ENCODE data around the gene PRDM16. TPM values are rescaled to one million over a fixed set of nuclear protein-coding genes. Genes with fewer than 3 reads are reported as not detected.

PRDM16 gene
- total and polyA plus RNA-seq, 5 experiments from 2014 or later, result not detected

DNA sequence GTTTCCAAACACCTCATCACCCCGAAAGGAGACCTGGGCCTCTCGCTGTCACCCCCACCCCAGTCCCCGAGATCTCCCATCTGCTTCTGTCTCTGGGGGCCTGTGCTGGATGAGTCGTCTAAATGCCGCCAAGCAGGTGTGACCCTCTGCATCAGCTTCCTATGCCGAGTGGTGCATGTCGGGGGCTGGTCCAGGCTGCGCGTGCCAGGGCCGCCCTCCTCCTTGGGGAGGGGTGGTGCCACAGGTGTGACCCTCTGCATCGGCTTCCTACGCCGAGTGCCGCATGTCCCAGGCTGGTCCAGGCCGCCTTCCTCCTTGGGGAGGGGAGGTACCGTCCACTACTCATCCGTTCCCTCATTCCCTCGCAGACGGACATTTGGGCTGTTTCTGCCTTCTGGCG, 115.7 kb downstream of the PRDM16 start:
- Mint-ChIP-seq H3K27me3 (peaks cover 5 to 55% (median 32%) of the 10 kb centered on the region in 5 donors), H3K4me1 (peaks cover 0 to 9% (median 2%) of the 10 kb centered on the region in 4 donors)
- ATAC-seq, result no peak

DNA sequence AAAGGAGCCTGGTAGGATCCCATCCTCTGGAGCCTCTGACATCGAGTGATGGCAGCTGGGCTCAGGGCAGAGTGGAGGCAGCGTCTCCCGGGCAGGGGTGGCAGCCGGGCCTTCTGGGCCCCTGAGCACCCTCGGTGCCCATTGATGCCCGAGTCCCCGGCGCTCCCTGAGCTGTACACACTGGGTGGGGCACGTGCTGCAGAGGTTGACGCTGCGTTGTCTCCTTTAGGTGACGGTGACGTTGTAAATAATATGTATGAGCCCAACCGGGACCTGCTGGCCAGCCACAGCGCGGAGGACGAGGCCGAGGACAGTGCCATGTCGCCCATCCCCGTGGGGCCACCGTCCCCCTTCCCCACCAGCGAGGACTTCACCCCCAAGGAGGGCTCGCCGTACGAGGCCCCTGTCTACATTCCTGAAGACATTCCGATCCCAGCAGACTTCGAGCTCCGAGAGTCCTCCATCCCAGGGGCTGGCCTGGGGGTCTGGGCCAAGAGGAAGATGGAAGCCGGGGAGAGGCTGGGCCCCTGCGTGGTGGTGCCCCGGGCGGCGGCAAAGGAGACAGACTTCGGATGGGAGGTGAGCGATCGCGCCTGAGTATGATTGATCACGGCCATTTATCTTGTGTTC, 117.0 kb downstream of the PRDM16 start:
- Mint-ChIP-seq H3K4me3 (peak overlapping the region in 1 of 10 donors; percentile 38), H3K4me1 (peaks cover 0 to 9% (median 2%) of the 10 kb centered on the region in 4 donors), H3K9me3 (no peaks in the 10 kb centered on the region), H3K27me3 (peaks cover 5 to 58% (median 32%) of the 10 kb centered on the region in 5 donors), H3K36me3 (no peaks in the 10 kb centered on the region), H3K27ac (no peak overlapping the region)
- no peak for DNase-seq
- POLR2A ChIA-PET, result no interaction called here
- ATAC-seq, result no peak

More for the DNA sequence above, 115.7 kb downstream of the PRDM16 start:
- H3K36me3 Mint-ChIP-seq, result no peaks in the 10 kb centered on the region
- POLR2A ChIA-PET, result no interaction called here
- H3K9me3 Mint-ChIP-seq, result no peaks in the 10 kb centered on the region
- no peak overlapping the region for H3K4me3 Mint-ChIP-seq
- DNase-seq, result no peak
- no peak overlapping the region for H3K27ac Mint-ChIP-seq

DNA sequence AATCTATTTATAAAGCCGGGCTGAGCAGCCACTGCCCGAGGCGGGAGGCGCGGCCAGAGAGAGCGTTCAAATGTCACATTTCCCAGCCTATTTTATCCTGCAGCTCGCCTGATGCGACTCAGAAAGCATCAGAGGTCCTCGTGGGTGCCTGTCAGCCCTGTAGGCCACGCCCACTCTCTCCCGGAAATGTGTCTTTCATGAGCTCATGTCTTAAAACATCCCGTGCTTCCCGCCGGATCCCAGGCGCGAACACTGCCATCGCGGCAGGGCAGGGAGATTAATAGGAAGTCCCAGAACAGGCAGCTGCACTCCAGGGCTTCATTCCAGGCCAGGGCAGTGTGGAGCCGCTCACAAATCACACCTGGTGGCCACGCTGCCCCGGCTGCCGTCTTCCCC, 117.5 kb downstream of the PRDM16 start:
- peaks cover 5 to 58% (median 32%) of the 10 kb centered on the region in 5 donors for H3K27me3 Mint-ChIP-seq
- H3K27ac Mint-ChIP-seq, result no peak overlapping the region
- H3K4me1 Mint-ChIP-seq, result peaks cover 0 to 9% (median 2%) of the 10 kb centered on the region in 4 donors
- POLR2A ChIA-PET, result no interaction called here
- DNase-seq, result no peak
- H3K36me3 Mint-ChIP-seq, result no peaks in the 10 kb centered on the region
- no peak overlapping the region for H3K4me3 Mint-ChIP-seq
- H3K9me3 Mint-ChIP-seq, result no peaks in the 10 kb centered on the region
- no peak for ATAC-seq

DNA sequence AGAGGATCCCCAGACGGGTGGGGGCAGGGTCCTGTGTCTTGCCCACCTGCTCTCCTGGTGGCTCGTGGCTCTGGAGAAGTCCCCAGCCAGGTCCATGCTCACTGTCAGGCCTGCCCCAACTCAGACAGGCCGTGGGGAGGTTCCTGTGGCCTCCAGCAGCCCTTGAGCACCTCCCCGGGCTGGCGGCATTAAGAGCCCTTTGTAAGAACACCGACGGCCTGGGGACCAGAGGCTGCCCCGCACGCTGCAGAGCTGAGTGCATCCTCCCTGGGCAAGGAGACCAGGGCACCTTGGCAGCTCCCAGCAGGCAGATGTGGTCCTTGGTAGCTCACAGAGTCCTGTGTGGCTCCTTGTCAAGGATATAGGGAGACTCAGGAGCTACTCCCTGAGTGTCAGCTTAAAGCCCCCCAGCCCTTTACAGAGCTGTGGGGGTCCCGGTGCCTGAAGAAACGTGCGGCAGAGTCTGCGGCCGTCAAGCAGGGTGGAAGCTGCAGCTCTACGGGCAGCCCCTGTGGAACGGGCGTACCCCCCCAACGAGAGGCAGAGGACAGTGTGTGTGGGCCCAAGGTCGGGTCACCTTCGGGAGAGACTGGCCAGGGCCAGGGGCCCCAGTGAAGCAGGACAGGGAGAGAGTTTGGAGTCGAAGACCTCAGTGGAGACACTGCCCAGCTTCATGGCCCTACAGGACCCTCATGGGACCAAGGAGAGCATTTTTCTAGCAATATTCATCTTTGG, 118.6 kb downstream of the PRDM16 start:
- Mint-ChIP-seq H3K36me3 (no peaks in the 10 kb centered on the region), H3K4me3 (no peak overlapping the region), H3K4me1 (peaks cover 0 to 9% (median 2%) of the 10 kb centered on the region in 4 donors), H3K27me3 (peaks cover 5 to 58% (median 32%) of the 10 kb centered on the region in 5 donors), H3K9me3 (no peaks in the 10 kb centered on the region), H3K27ac (no peak overlapping the region)
- no peak for DNase-seq
- no peak for ATAC-seq
- POLR2A ChIA-PET, result no interaction called here

DNA sequence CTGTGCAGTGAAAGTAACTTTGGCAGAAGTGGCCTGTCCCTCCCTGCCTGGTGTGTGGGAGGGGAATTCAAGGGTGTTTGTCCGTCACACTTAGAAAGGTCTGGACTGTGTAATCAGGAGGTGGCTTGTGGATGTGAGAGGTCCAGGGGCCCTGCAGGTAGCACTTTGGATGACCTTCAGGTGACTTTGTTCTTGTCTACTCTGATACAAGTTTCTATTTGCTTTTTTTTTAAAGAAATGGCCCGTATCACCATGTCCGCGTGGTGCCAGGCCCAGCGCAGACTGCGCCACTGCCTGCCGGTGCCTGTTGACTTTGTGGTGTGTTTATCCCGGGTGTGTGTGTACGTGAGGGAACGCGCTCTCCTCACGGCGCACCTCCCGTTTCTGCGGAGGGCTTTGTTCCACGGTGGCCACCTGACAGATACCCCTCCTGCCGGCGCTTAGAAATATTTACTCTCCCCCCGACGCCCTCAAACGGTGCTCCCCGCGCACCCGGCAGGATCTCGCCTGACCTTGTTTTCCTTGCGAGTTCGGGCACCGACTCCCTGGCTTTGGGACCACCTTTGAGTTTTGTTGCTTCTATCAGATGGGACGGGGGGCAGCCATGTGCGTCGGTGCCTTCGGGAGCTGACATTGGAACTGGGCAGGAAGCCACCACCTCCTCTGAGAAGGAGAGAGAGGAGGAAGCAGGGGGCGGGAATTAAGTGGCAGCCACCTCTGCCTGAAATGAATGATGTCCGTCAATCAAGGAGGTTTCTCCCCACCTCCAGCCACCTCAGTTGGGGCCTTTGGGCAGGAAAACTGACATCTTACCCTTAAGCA, 119.4 kb downstream of the PRDM16 start:
- H3K36me3 Mint-ChIP-seq, result no peaks in the 10 kb centered on the region
- ATAC-seq, result no peak
- no peak overlapping the region for H3K4me3 Mint-ChIP-seq
- peaks cover 0 to 9% (median 2%) of the 10 kb centered on the region in 4 donors for H3K4me1 Mint-ChIP-seq
- H3K9me3 Mint-ChIP-seq, result no peaks in the 10 kb centered on the region
- no peak for DNase-seq
- H3K27ac Mint-ChIP-seq, result no peak overlapping the region
- POLR2A ChIA-PET, result no interaction called here
- peaks cover 5 to 58% (median 32%) of the 10 kb centered on the region in 5 donors for H3K27me3 Mint-ChIP-seq

DNA sequence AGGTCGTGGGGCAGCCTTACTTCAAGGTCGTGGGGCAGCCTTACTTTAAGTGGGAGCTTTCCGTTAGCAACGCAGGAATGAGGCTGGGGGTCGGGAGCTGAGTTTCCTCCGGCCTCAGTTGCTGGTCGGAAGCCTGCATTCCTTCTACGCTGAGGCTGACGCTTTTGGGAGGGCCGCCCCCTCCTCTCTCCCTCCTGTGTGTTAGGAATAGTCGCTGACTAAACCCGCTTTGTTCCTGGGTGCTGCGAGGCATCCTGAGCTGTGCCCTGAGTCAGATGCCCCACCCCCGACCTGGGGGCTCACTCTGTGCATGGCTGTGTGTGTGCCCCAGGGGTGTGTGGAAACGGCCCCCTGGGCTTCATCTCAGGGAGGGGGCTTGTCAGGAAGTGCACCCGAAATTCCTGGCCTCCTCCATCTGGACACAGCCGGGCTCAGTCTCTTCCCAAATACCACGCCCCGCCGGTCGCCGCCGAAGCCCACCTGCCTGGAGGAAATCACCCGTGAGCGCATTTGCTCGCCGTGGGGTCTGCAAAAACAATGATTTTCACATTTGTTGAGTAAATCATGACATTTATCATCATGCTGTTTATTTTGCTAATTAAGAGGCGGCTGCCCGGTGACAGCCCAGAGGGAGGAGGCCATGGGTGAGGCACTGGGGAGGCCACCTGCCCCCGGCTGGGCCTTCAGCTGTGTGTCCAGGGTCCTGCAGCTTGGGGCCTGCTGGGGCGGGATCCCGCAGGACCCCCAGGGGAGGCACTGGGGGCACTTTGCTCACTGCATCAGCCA, 121.4 kb downstream of the PRDM16 start:
- H3K4me3 Mint-ChIP-seq, result no peak overlapping the region
- H3K4me1 Mint-ChIP-seq, result peaks cover 0 to 2% (median 0%) of the 10 kb centered on the region in 4 donors
- no peaks in the 10 kb centered on the region for H3K9me3 Mint-ChIP-seq
- no peak overlapping the region for H3K27ac Mint-ChIP-seq
- POLR2A ChIA-PET, result no interaction called here
- no peak for ATAC-seq
- H3K27me3 Mint-ChIP-seq, result peaks cover 3 to 44% (median 21%) of the 10 kb centered on the region in 5 donors
- DNase-seq, result no peak
- H3K36me3 Mint-ChIP-seq, result no peaks in the 10 kb centered on the region

DNA sequence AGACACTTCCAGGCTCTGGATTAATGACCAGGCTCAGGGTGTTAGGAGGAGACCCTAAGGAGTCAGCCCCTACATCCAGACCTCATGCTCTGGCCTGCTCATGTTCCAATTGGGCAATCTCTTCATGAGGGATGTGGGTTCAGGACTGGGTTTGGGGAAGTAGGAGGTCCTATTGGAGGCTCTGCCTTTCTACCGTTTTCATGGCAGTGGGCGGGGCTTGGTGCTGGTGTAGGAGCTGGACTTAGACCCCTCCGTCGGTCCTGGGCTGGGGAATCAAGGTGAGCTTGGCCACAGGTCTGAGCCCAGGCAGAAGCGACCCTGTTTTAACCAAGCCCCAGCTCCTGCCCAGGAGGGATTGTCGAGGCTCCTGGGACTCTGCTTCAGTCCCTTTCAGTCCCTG, 123.4 kb downstream of the PRDM16 start:
- DNase-seq, result no peak
- H3K9me3 Mint-ChIP-seq, result no peaks in the 10 kb centered on the region
- peaks cover 3 to 26% (median 10%) of the 10 kb centered on the region in 5 donors for H3K27me3 Mint-ChIP-seq
- no peak overlapping the region for H3K27ac Mint-ChIP-seq
- POLR2A ChIA-PET, result no interaction called here
- H3K4me1 Mint-ChIP-seq, result peaks cover 0 to 2% (median 0%) of the 10 kb centered on the region in 4 donors
- H3K36me3 Mint-ChIP-seq, result no peaks in the 10 kb centered on the region
- ATAC-seq, result no peak
- no peak overlapping the region for H3K4me3 Mint-ChIP-seq

DNA sequence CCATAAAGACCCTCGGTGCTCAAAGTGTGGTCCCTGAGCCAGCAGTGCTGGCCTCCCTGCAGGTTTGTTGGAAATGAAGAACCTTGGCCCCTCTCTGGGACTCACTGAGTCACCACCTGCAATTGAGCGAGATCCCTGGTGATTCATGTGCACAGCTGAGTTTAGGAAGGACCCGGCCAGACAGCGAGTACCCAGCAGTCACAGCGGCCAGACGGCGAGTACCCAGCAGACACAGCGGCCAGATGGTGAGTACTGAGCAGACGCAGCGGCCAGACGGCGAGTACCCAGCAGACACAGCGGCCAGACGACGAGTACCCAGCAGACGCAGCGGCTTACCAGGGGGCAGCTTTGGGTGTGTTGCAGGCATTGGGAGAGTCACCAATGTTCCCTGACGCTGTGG, 123.8 kb downstream of the PRDM16 start:
- no peak for ATAC-seq
- H3K9me3 Mint-ChIP-seq, result no peaks in the 10 kb centered on the region
- no peak for DNase-seq
- peaks cover 3 to 21% (median 7%) of the 10 kb centered on the region in 5 donors for H3K27me3 Mint-ChIP-seq
- H3K4me3 Mint-ChIP-seq, result no peak overlapping the region
- peak overlapping the region in 2 of 10 donors; percentile 37 to 59 for H3K27ac Mint-ChIP-seq
- no peaks in the 10 kb centered on the region for H3K36me3 Mint-ChIP-seq
- POLR2A ChIA-PET, result no interaction called here
- H3K4me1 Mint-ChIP-seq, result peaks cover 0 to under 1% (median 0%) of the 10 kb centered on the region in 4 donors

DNA sequence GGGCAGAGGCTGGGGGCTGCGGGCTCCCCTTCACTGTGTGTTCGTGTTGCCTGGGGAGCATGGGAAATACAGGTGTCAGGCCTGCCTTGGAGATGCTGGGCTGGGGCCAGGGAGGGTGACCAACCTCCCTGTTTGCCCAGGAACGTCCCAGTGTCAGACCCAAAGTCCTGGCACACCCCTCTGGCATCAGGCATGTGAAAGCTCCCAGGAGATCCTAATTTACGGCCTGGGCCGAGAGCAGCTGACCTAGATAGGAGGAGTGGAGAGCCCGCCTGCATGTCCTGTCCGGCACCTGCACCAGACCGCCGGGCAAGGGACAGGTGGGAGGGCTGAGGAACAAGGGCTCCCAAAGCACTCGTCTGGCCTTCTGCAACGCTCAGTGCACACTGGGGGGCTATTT, 124.8 kb downstream of the PRDM16 start:
- Mint-ChIP-seq H3K27me3 (peaks cover 2 to 11% (median 5%) of the 10 kb centered on the region in 5 donors), H3K9me3 (no peaks in the 10 kb centered on the region), H3K4me3 (no peak overlapping the region), H3K27ac (no peak overlapping the region), H3K36me3 (no peaks in the 10 kb centered on the region), H3K4me1 (no peaks in the 10 kb centered on the region)
- POLR2A ChIA-PET, result no interaction called here
- DNase-seq (no peak), ATAC-seq (no peak)

DNA sequence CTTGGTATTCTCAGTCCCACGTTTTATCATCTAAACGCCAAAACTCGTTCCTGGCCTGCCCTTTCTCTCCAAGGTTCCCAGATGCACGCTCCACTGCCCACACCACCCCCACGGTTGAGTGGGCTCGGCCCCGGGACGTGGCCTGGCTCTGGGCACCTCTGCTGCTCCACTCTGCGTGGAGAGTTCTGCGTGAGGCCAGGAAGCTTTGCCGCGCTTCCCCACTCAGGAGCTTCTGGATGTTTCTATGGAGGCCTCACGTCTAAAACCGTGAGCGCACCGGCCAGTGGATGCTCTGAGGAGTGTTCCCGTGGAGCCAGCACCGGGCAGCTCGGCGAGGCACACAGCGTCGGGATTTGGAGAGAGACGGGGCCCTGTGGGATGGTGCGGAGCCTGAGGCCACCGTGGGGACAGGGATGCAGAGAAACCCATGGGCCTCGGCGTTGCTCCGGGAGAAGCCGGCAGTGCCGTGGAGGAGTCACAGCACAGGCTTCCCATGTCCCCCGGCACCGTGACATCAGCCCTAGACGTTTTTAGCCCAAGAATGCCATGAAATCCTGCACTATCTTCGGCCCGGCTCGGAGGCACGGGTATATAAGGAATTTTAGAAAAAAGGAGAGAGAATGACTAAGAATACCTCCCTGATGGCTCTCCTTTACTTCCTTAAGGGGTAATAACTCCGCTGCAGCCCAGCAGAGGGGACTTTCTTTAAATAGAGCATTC, 125.9 kb downstream of the PRDM16 start:
- DNase-seq, result no peak

DNA sequence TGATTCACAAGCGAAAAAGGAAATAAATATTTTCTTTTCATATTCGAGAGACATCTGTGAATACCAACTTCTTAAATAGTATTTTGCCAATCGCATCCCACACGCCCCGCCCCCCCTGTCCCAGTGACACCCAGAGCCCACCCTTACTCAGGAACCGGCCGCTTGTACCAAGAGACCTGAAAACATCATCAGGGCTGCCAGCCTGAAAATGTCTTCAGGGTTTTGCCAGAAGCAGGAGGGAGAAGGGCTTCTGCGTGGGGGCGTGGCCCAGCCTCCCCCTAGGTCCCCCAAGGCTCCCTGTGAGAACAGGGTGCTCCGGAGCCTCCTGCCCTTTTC, 126.4 kb downstream of the PRDM16 start:
- H3K36me3 Mint-ChIP-seq, result no peaks in the 10 kb centered on the region
- no peaks in the 10 kb centered on the region for H3K4me1 Mint-ChIP-seq
- no peak for ATAC-seq
- no peaks in the 10 kb centered on the region for H3K27me3 Mint-ChIP-seq
- no peak overlapping the region for H3K4me3 Mint-ChIP-seq
- no peak for DNase-seq
- no peaks in the 10 kb centered on the region for H3K9me3 Mint-ChIP-seq
- no peak overlapping the region for H3K27ac Mint-ChIP-seq
- POLR2A ChIA-PET, result no interaction called here

More for the DNA sequence above, 125.9 kb downstream of the PRDM16 start:
- H3K4me3 Mint-ChIP-seq, result no peak overlapping the region
- no peaks in the 10 kb centered on the region for H3K4me1 Mint-ChIP-seq
- H3K27me3 Mint-ChIP-seq, result peaks cover 0 to 1% (median 0%) of the 10 kb centered on the region in 5 donors
- ATAC-seq, result no peak
- no peaks in the 10 kb centered on the region for H3K36me3 Mint-ChIP-seq
- POLR2A ChIA-PET, result no interaction called here
- no peaks in the 10 kb centered on the region for H3K9me3 Mint-ChIP-seq
- no peak overlapping the region for H3K27ac Mint-ChIP-seq

DNA sequence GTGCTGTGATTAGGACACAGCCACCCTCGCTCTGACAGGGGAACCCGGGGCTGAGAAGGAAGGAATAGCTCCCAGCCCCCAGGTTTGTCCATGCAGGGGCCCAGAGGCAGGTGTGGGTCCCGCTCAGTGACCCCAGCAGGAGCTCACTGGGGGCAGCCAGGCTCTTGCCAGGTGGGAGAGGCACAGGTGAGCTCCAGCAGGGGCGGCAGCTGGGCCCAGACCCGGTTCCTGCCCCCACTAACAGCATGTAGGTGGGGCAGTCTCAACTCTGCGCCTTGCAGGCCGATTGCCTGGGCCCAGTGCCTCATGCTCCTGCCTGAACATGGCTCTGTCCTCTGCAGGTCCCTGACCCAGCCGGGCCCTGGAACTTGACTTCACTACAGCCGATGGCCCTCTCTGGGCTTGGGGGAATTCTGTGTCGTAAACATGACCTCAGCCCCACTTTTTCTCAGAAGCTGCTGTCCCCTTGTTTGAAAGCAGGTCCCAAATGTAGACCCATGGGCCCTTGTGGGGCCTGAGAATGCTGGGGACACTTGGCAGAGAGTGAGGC, 127.0 kb downstream of the PRDM16 start:
- Mint-ChIP-seq H3K27ac (no peak overlapping the region), H3K9me3 (no peaks in the 10 kb centered on the region), H3K4me1 (no peaks in the 10 kb centered on the region), H3K36me3 (no peaks in the 10 kb centered on the region), H3K4me3 (no peak overlapping the region), H3K27me3 (no peaks in the 10 kb centered on the region)
- POLR2A ChIA-PET, result no interaction called here
- no peak for DNase-seq
- no peak for ATAC-seq

Data from naive thymus-derived CD8-positive, alpha-beta T cell (primary cell).